Activated naive CD4-positive, alpha-beta T cell treated with anti-CD3 and anti-CD28 coated beads, Interleukin-2, amount 50 U/mL, for 72 hours (primary cell): ENCODE measurements around the gene CMTM4. TPM values are rescaled to one million over a fixed set of nuclear protein-coding genes. Genes with fewer than 3 reads are reported as not detected.
"Not testable (repeated sequence)": the region's sequence is repeated elsewhere in the genome, so short reads cannot be mapped to it uniquely, and the experiment has no call there.

Source experiments
- ATAC-seq, 2 donors: fragments of 150-1000 bp; cut with Tn5 transposase; 2 replicates each; pipeline ENCODE4 v1.10.0; 2021; ENCODE audit warnings: mild to moderate bottlenecking in 2 of 2, moderate library complexity in 2 of 2
- DNase-seq, 2 donors: peaks; one replicate each; pipeline ENCODE4 v3.0.0; 2021 to 2022; ENCODE audit warnings: low spot score in 2 of 2
- H3K27ac Mint-ChIP-seq, 2 donors: one replicate each; pipeline ENCODE4 v1.8.0; 2022; ENCODE audit warnings: mild to moderate bottlenecking in 2 of 2, mixed read lengths in 2 of 2
- H3K36me3 Mint-ChIP-seq, 2 donors: one replicate each; pipeline ENCODE4 v1.8.0; 2022; ENCODE audit warnings: mixed read lengths in 2 of 2
- H3K9me3 Mint-ChIP-seq, 2 donors: one replicate each; pipeline ENCODE4 v1.8.0; 2022; ENCODE audit warnings: mixed read lengths in 2 of 2
- total RNA-seq, 2 donors: library from RNA; stranded (reverse); gene quantifications; one replicate each; pipeline ENCODE4 v1.2.3, GENCODE V29; 2022

CMTM4 gene
- total RNA-seq, 2 donors from 2014 or later: 2.4 to 3.3 TPM

DNA sequence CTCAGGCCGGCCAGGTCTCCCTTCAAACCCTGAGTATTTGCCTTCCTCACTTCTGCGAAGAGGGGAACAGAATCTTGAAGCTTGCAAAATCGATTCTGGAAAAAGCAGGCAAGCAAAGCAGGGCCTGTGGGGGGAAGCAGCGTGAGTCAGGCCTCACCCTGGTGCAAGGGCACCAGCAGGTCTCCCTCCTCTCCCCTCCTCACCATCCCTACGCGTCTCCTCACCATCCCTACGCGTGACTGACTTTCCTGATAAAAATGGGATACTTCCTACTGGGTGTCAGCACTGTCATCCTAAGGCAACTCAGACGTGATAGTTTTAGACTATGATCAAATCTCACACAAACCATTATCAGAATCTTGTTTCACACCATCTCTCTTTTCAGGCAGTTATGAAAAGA, 80.0 kb downstream of the CMTM4 start:
- Mint-ChIP-seq H3K9me3 (no peaks in the 10 kb centered on the region), H3K27ac (peak overlapping the region in 1 of 2 donors; percentile 40), H3K36me3 (peaks cover 0 to 5% of the 10 kb centered on the region in 2 donors)
- DNase-seq: no peak
- no peak for ATAC-seq

DNA sequence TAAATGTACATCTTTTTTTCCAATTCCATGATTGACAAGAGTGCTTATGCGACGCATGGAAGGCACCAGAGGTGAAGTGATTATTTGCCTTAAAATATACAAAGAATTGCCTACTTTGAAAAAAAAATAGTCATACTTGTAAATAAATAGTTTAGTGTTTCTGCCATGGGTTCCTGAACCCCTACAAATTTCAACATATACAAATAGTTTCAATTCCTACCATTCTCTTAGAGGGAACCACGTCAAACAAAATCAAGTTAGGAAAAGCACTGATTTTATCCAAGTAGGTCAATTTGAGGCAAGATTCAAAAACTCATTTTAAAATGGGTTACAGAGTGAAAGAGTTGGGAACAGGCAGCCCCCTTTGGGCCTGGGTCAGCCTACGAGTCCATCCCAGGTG, 80.4 kb downstream of the CMTM4 start:
- peaks cover 0 to 5% of the 10 kb centered on the region in 2 donors for H3K36me3 Mint-ChIP-seq
- DNase-seq: no peak
- no peak overlapping the region for H3K27ac Mint-ChIP-seq

DNA sequence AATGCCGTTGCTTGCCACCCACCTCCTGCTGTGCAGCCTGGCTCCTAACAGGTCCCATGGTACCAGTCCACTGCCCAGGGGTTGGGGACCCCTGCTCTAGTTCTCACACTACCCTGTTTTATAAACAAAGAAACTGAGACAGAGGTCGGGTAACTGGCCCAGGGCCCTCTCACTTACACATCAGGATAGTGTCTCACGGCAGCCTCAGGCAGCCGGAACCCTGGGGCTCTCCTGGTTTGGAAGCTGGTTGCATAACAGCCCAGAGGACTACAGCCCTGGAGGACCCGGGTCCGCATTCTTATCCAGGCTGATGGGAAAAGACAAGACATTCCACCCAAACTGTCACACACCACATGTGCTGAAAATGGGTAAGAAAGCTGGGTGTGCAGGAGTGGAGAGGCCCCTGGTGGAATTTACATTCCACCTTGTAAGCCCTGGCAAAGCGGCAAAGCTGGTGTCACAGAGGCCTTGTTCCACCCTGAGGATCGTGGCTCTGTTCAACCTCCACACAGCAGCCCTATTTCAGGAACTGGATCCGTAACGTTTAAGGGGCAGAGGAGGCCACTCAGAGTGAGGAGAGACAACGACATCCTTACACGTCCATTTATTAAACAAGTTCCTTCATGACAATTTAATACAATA, 82.3 kb downstream of the CMTM4 start:
- DNase-seq (no peak), ATAC-seq (no peak)
- Mint-ChIP-seq H3K36me3 (peaks cover 5% of the 10 kb centered on the region in 2 donors), H3K9me3 (no peaks in the 10 kb centered on the region), H3K27ac (no peak overlapping the region)

More for the DNA sequence above, 80.4 kb downstream of the CMTM4 start:
- no peaks in the 10 kb centered on the region for H3K9me3 Mint-ChIP-seq
- ATAC-seq: no peak

DNA sequence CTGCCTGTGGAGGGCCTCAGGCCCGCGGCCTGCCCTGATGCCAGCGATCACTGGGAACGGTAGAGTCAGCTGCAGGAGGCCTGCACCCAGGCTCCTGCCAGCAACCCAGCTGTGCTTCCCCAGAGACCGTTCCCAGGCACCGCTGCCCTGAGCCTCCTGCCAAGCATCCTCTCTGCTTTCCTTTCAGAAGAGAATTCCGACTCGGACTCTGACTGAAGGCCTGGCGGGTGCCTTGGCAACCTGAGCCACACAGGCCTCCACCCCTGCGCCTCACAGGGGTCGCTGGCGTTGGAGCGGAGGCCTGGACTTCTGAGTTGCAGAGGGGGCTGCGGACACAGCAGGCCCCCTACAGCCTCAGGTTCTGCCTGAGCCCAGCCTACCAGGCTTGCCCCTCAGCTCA, 84.1 kb downstream of the CMTM4 start:
- H3K9me3 Mint-ChIP-seq: no peaks in the 10 kb centered on the region
- H3K27ac Mint-ChIP-seq: no peak overlapping the region
- H3K36me3 Mint-ChIP-seq: peaks cover 5% of the 10 kb centered on the region in 2 donors
- no peak for ATAC-seq
- no peak for DNase-seq

DNA sequence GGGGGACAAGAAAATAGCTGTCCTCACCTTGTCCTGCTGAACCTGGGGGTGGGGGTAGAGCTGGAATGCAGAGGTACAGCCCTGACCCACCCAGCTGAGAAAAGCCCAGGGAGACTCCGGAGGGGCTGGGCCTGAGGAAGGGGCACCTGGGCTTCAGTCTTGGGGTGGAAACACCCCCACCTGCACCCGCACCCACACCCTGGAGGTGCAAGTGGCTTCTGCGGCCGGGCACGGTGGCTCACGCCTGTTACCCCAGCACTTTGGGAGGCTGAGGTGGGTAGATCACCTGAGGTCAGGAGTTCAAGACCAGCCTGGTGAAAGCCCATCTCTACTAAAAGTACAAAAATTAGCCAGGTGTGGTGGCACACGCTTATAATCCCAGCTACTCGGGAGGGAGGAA, 84.6 kb downstream of the CMTM4 start:
- H3K27ac Mint-ChIP-seq, H3K9me3 Mint-ChIP-seq, DNase-seq, H3K36me3 Mint-ChIP-seq, ATAC-seq: not testable (repeated sequence)

DNA sequence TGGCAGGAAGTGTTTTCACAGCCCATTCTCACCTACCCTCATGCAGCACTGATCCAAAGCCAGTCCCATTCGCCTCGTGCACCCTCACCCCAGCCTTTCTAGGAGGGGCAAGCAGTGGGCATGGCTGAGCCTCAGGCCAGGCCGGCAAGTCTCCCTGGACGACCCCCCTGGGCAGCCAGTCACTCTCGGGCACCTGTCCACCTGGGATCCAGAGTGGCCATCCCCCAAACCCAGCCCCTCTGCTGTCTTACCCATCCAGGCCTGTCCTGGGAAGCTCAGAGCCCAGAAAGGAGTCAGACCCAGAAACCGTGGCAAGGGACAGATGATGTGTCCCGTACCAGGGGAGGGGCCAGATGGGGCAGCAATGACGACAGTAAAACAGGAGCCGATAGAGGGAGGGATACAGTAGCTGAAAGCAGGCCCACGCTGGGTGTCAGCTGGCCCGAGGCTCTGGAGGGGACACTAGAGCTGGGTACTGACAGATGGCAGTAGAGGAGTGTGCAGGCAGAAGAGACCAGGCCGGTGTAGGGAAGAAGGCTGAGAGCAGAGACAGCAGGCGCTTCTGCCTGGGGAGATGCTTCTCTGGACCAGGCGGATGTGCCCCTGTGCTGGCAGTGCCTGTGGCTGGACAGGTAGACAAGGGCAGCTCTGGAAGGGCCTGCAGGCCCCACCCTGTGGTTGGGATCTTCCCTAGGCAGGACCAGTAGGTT, 86.3 kb downstream of the CMTM4 start:
- H3K36me3 Mint-ChIP-seq: peaks cover 5% of the 10 kb centered on the region in 2 donors
- no peaks in the 10 kb centered on the region for H3K9me3 Mint-ChIP-seq
- H3K27ac Mint-ChIP-seq: peak overlapping the region; percentile 68 to 82
- ATAC-seq (no peak), DNase-seq (no peak)

DNA sequence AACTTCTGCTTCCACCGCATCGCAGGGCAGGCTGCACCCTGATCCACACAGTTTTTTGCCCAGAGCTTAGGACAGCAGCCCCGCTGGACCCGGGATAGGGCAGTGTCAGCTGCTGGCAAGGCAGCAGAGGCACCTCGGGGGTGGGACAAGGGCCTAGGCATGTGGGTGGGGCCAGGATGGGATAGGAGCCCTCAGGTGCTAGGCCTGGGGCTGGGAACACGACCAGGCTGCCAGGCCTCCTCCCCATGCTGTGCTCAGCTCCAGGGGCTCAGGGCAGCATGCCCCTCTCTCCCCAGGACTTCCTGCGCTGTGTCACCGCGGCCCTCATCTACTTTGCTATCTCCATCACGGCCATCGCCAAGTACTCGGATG, 87.4 kb downstream of the CMTM4 start:
- ATAC-seq (no peak), DNase-seq (no peak)
- H3K36me3 Mint-ChIP-seq: peaks cover 5% of the 10 kb centered on the region in 2 donors
- H3K9me3 Mint-ChIP-seq: no peaks in the 10 kb centered on the region
- peak overlapping the region in 1 of 2 donors; percentile 29 for H3K27ac Mint-ChIP-seq

DNA sequence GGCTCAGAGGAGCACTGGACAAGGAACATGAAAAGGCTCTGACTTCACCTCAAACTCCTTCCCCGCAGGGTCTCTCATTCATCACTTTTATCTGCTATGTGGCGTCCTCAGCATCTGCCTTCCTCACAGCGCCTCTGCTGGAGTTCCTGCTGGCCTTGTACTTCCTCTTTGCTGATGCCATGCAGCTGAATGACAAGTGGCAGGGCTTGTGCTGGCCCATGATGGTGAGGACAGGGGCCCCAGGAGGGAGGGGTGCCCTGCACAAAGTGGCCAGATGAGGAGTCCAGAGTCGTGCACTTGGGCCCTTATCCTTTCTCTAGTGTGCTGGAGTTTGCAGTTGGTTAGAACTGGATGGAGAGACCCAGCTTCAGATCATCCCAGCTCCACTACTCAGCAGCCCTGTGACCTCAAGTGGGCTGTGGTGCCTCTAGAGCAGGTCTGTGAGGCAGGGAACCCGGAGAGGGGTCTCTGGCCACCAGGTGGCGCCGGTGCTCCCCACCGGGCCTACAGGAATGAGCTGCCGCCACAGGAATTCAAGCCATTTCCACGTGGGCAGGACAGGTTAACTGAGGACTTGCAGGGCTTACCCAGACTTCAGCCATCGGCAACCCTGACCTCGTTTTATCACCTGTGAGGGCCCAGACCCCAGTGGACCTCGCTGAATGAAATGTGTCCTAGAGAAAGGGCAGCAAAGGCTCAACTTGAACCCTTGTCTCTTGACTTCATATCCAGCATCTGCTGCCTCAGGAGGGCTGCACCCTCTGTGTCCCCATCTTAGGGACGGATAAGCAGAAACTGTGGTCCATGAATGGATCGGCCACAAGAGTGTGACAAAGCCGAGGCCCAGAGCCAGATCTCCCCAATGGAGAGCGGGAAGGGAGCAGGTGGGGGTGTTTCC, 88.1 kb downstream of the CMTM4 start:
- DNase-seq: peak; percentile 81 to 92
- Mint-ChIP-seq H3K36me3 (peaks cover 5% of the 10 kb centered on the region in 2 donors), H3K9me3 (no peaks in the 10 kb centered on the region), H3K27ac (peak overlapping the region in 1 of 2 donors; percentile 29)
- ATAC-seq: peak; percentile 35 to 55

DNA sequence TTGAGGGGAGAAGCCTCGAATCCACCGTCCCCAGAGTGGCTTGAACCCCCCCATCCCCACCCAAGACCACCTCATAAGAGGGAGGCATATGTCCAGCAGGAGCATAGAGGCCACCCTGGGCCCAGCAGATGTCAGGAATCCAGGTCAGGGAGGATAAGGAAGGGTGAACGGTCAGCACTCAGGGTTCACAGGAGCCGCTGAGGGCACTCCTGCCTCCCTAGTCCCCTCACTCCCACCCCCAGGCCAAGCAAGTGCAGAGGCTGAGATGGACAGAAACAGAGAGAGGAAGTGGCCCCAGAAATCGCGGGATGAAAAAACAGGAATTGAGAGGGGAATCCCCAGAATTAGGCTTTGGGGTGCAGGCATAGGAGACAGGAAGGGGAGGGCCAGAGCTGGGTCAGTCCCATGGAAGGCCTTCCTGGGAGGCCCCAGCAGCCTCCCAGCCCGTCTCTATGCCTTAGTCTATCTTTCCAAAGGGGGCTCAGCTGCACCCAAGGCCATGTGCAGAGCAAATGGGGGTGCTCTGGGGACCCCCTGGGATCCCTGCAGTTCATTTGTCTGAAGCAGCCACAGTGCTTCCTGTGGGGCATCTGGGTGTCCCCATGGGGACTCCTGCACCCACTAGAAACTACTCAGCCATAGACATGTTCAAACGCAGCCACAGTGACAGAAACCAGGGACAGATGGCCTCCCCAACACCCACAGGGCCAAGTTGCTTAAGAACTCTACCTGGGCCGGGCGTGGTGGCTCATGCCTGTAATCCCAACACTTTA, 90.4 kb downstream of the CMTM4 start:
- peak in 1 of 2 donors; percentile 24 for ATAC-seq
- H3K27ac Mint-ChIP-seq: peak overlapping the region; percentile 60 to 84
- H3K9me3 Mint-ChIP-seq: peaks cover 0 to under 1% of the 10 kb centered on the region in 2 donors
- peaks cover 5 to 8% of the 10 kb centered on the region in 2 donors for H3K36me3 Mint-ChIP-seq
- DNase-seq: peak in 1 of 2 donors; percentile 65

DNA sequence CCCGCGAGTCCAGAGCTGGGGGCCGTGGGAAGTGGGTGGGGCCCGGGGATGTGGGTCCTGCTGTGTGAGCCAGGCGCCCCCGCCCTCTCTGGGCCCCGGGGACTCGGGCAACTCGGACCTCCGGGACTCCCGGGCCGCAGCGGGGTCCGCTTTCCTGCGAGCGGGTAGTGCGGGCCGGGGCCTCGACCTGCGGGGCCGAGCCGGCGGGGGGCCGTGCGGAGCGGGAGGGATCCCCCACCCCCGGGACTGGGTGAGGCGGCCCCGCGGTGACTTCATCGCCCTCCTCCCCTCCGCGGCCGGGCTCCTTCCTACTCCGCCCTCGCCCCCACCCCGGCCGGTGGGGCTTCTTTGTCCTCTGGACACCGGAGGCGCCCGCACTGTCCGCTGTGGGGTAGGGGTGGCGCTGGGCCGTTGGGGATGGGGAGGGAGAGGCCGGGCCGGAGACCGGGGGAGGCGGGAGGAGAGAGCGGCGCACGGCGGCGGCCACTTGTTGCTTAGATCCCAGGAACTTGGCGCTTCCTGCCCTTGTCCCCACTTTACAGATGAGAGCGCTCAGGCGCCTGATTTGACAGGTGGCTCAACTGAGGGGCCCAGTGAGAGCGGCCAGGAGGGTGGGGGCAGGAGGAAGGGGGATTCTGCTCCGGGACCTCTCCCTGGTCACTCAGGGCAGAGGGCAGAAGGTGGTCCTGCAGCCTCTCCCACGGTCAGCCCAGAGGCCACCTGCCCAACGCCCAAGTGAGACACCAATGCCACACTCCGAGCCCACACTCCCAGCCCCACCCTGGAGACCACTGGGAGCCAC, 91.2 kb downstream of the CMTM4 start:
- ATAC-seq (peak; percentile 8 to 40), DNase-seq (peak; percentile 40 to 73)
- H3K36me3 Mint-ChIP-seq: peaks cover 5 to 16% of the 10 kb centered on the region in 2 donors
- peaks cover 0 to 8% of the 10 kb centered on the region in 2 donors for H3K9me3 Mint-ChIP-seq
- H3K27ac Mint-ChIP-seq: peak overlapping the region; percentile 60 to 84

DNA sequence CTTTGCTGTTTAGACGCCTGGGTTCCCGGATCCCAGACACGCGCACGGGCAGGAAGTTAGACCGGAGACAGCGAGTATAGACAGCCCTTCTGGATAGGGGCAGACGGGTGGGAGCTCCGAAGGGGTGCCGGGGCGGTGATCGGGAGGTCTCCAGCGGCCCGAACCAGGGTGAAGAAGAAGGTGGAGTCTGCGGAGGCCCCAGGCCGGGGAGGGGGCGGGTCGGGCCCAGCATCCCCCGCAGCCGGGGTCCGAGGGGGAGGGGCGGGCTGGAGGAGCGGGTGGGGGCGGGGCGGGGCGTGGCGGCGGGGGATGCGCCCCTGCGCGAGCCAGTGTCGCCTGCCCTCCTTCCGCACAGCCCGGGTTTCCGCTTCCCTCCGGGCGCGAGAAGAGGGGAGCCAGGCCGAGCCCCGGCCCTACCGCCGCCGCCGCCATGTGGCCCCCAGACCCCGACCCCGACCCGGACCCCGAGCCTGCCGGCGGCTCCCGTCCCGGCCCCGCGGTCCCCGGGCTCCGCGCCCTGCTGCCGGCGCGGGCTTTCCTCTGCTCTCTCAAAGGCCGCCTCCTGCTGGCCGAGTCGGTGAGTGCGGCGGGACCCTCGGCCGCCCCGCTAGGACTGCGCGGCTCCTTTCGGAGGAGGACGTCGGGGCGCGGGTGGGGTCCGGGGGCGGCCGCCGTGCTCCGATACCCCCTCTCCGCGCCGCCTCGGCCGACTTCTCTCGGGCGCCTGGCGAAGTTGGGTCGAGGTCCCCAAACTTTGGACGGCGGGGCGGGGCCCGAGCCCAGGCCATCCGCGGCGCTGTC, 92.0 kb downstream of the CMTM4 start, which contains the start of gene CMTM3:
Gene CMTM3 (plus strand): TSS at position 329 of the 801 bp plus-strand sequence. CDS start 102 bp downstream, at position 431.
- Mint-ChIP-seq H3K27ac (peak within 1 kb of the TSS; percentile 44 to 92), H3K36me3 (peaks cover 0 to 17% of the 10 kb centered on the region in 2 donors), H3K9me3 (peaks cover 0 to 8% of the 10 kb centered on the region in 2 donors)
- ATAC-seq (peak; percentile 50 to 70), DNase-seq (peak; percentile 81 to 85)

DNA sequence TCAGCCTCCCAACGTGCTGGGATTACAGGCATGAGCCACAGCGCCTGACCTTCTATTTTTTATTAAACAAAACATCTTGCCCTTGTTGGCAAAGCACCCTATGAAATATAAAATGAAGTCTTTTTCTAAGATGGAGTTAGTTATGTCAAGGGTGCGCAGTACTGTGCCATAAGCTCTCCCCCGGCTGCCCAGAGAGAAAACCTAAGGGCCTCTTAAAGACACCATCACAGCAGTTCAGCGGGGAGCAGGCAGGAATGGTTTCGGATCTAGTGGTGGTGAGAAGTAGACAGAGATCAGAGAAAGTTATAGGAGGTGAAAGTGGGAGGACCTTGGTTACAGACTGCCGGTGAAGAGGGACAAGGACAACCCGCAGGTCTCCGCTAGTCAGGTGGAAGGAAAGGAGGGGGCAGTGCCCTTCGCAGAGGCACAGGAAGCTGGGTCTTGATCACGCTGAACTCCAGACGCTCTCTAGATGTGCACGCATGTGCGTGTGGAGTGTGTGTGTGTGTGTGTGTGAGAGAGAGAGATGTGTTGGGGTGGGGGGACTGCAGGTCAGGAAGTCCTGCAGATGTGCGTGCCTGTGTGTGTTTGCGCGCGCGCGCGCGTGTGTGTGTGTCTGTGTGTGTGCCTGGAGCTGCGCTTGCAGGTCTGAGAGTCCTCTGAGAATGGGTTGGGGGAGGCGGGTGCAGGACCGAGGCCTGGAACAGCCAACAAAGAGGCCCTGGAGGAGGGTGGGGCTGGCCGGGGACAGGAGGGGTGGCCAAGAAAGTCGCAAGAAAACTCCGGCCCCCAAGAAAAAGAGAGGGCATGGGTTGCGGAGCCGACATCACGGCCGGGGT, 92.8 kb downstream of the CMTM4 start:
- peak overlapping the region; percentile 44 to 92 for H3K27ac Mint-ChIP-seq
- H3K9me3 Mint-ChIP-seq: peaks cover 0 to 8% of the 10 kb centered on the region in 2 donors
- peak; percentile 66 to 76 for DNase-seq
- ATAC-seq: peak; percentile 64 to 72
- peaks cover 0 to 17% of the 10 kb centered on the region in 2 donors for H3K36me3 Mint-ChIP-seq

DNA sequence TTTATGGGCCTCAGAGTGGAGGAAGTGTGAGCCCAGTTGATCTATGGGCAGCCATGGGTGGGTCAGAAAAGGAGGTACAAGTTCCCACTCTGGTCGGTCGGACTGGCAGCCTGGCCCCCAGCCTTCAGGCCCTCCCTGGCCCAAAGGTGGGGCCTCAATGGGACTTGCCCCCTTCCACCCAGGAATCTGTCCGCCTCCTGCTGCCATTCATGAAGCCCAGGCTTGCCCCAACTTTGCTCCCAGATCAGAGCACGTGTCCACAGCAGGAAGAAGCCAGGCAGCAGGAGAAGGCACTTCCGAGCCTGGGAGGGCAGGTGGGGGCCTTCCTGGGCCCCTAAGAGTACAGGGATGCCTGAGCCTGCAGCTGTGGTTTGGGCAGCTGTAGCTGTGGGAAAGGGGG, 95.1 kb downstream of the CMTM4 start:
- H3K27ac Mint-ChIP-seq: no peak overlapping the region
- no peak for DNase-seq
- peaks cover 0 to 17% of the 10 kb centered on the region in 2 donors for H3K36me3 Mint-ChIP-seq
- ATAC-seq: no peak
- H3K9me3 Mint-ChIP-seq: peaks cover 0 to 8% of the 10 kb centered on the region in 2 donors

DNA sequence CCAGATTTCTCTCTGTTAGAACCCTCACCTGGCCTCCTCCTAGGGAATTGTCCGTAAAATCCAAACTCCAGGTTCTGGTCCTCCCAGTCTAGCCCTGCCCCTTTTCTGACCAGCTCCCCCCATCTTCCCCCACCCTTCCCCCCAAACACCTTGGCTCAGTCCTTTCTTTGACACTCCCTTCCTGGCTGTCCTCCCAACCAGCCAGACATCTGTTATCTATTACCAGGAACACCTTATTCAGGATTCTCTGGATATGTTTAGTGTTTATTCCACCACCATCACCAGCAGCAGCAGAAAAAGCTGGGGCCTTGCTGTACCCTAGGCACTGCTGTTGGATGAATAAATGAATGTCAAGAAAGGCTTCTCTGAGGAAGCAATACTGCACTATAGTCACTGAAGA, 96.1 kb downstream of the CMTM4 start:
- DNase-seq: no peak
- H3K36me3 Mint-ChIP-seq: peaks cover 0 to 17% of the 10 kb centered on the region in 2 donors
- no peak for ATAC-seq
- peak overlapping the region in 1 of 2 donors; percentile 45 for H3K27ac Mint-ChIP-seq
- peaks cover 0 to 8% of the 10 kb centered on the region in 2 donors for H3K9me3 Mint-ChIP-seq
